Suprapubic skin (tissue), 3 donors: ENCODE data around the gene GRK5.

Experiments
- CTCF ChIP-seq, 2 donors: fragments of 200-600 bp in 1 of 2; fragments of 450-650 bp in 1 of 2; sonication (generic) in 1 of 2; IDR thresholded peaks; one replicate each; pipeline ENCODE4 v1.5.1; 2016 to 2019; ENCODE audit warnings: antibody characterized with exemption in 2 of 2, mild to moderate bottlenecking in 1 of 2, moderate library complexity in 1 of 2
- EP300 ChIP-seq: sonication (generic); formaldehyde crosslinking; IDR thresholded peaks from one replicate; pipeline ENCODE4 v1.6.1; 2017; ENCODE audit warnings: antibody characterized with exemption
- POLR2A ChIP-seq, 2 donors: fragments of 450-650 bp; IDR thresholded peaks; one replicate each; pipeline ENCODE4 v1.6.1; 2017; ENCODE audit warnings: antibody characterized with exemption in 2 of 2, mild to moderate bottlenecking in 2 of 2, moderate library complexity in 2 of 2

GRCh38 chr10:119446441-119447277, 239.3 kb downstream of the GRK5 start:
- TF ChIP-seq EP300 = no peak
- TF ChIP-seq CTCF (IDR thresholded peaks at IDR 0.05) = no peak
- TF ChIP-seq POLR2A (IDR thresholded peaks at IDR 0.05) = no peak
